H1 (cell line): Measurements from ENCODE around the gene TOMM40. TPM values are rescaled to one million over a fixed set of nuclear protein-coding genes. Genes with fewer than 3 reads are reported as not detected.

Experiments
- BACH1 ChIP-seq: IDR thresholded peaks from 2 replicates; pipeline ENCODE4 v1.6.1; 2012; ENCODE audit warnings: low read length, improper control_type of control experiment
- BCL11A ChIP-seq, 2 experiments: IDR thresholded peaks; one replicate each; pipeline ENCODE4 v1.6.1; 2011; ENCODE audit warnings: low read depth in 2 of 2, low read length in 2 of 2, mild to moderate bottlenecking in 2 of 2
- CBX5 ChIP-seq: fragments of 300-800, 300-1000 bp; sonication (generic); IDR thresholded peaks from 2 replicates; pipeline ENCODE4 v1.7.1; 2016; ENCODE audit warnings: antibody characterized with exemption, low read length, low read depth
- CEBPB ChIP-seq: IDR thresholded peaks from 2 replicates; pipeline ENCODE4 v1.6.1; 2012; ENCODE audit warnings: low read depth, low read length
- CHD1 ChIP-seq: IDR thresholded peaks from 2 replicates; pipeline ENCODE4 v1.6.1; 2012; ENCODE audit warnings: low read depth, low read length, improper control_type of control experiment
- CHD2 ChIP-seq: IDR thresholded peaks from 2 replicates; pipeline ENCODE4 v1.6.1; 2012; ENCODE audit warnings: low read length, improper control_type of control experiment
- CTBP2 ChIP-seq: IDR thresholded peaks from 2 replicates; pipeline ENCODE4 v1.7.0; 2011; ENCODE audit warnings: borderline replicate concordance, mild to moderate bottlenecking, moderate library complexity, mixed read lengths, low read length; ENCODE audit not compliant: insufficient read depth, insufficient read length
- FOSL1 ChIP-seq: IDR thresholded peaks from 2 replicates; pipeline ENCODE4 v1.6.1; 2011; ENCODE audit warnings: mild to moderate bottlenecking, low read depth, low read length, moderate library complexity; ENCODE audit not compliant: insufficient read depth
- HDAC6 ChIP-seq: IDR thresholded peaks from one replicate; pipeline ENCODE4 v1.7.1; 2012; ENCODE audit warnings: low read depth, mild to moderate bottlenecking, inconsistent platforms, low read length, moderate library complexity
- KDM1A ChIP-seq: fragments of 200-600, 300-600 bp; sonication (generic); IDR thresholded peaks from 2 replicates; pipeline ENCODE4 v1.7.1; 2016; ENCODE audit warnings: mild to moderate bottlenecking, low read length, borderline replicate concordance
- KDM5A ChIP-seq: fragments of 200-600 bp; IDR thresholded peaks from 2 replicates; pipeline ENCODE4 v1.7.1; 2012; ENCODE audit warnings: mild to moderate bottlenecking, low read length, inconsistent platforms, mixed read lengths
- PHF8 ChIP-seq: fragments of 200-600 bp; sonication (generic); conservative IDR thresholded peaks from 2 replicates; pipeline ENCODE4 v1.7.1; 2012; ENCODE audit warnings: low read depth, mild to moderate bottlenecking, inconsistent platforms, low read length, moderate library complexity
- POLR2A ChIP-seq, 2 experiments: IDR thresholded peaks; 1 replicate in 1 of 2; 2 replicates in 1 of 2; pipeline ENCODE4 v1.6.1; 2011; ENCODE audit warnings: low read depth in 2 of 2, low read length in 2 of 2, mild to moderate bottlenecking in 2 of 2; ENCODE audit errors: control extremely low read depth in 1 of 2
- RAD21 ChIP-seq, 2 experiments: IDR thresholded peaks in 1 of 2; conservative IDR thresholded peaks in 1 of 2; 2 replicates each; pipeline ENCODE4 v1.6.1; 2011; ENCODE audit warnings: low read depth in 2 of 2, low read length in 2 of 2, improper control_type of control experiment in 1 of 2, inconsistent platforms in 1 of 2, mild to moderate bottlenecking in 1 of 2, moderate library complexity in 1 of 2
- RXRA ChIP-seq: IDR thresholded peaks from 2 replicates; pipeline ENCODE4 v1.6.1; 2011; ENCODE audit warnings: low read depth, mild to moderate bottlenecking, low read length, moderate library complexity; ENCODE audit not compliant: insufficient read depth
- SIN3A ChIP-seq, 2 experiments: IDR thresholded peaks in 1 of 2; conservative IDR thresholded peaks in 1 of 2; 2 replicates each; pipeline ENCODE4 v1.6.1; 2011 to 2012; ENCODE audit warnings: low read length in 2 of 2, improper control_type of control experiment in 1 of 2, low read depth in 1 of 2, mild to moderate bottlenecking in 1 of 2
- SIRT6 ChIP-seq: IDR thresholded peaks from one replicate; pipeline ENCODE4 v1.7.1; 2012; ENCODE audit warnings: low read length, inconsistent platforms
- SIX5 ChIP-seq: IDR thresholded peaks from 2 replicates; pipeline ENCODE4 v1.6.1; 2011; ENCODE audit warnings: mild to moderate bottlenecking, low read depth, low read length
- SP2 ChIP-seq: IDR thresholded peaks from 2 replicates; pipeline ENCODE4 v1.6.1; 2012; ENCODE audit warnings: mild to moderate bottlenecking, low read length, inconsistent platforms
- TEAD4 ChIP-seq: IDR thresholded peaks from 2 replicates; pipeline ENCODE4 v1.6.1; 2012; ENCODE audit warnings: low read depth, low read length, inconsistent platforms, mixed read lengths
- YY1 ChIP-seq: IDR thresholded peaks from 2 replicates; pipeline ENCODE4 v1.6.1; 2011; ENCODE audit warnings: low read depth, mild to moderate bottlenecking, low read length
- polyA plus RNA-seq, 7 experiments: library from polyadenylated mRNA; depleted of rRNA in 3 of 7; stranded (reverse) in 5 of 7; unstranded in 2 of 7; fragments of >200 nt in 5 of 7; fragments of 200-250 nt in 2 of 7; gene quantifications; 1 replicate in 5 of 7; 2 replicates in 1 of 7; 4 replicates in 1 of 7; pipeline versions ENCODE4 v1.2.1 to v1.2.3, GENCODE V29; 2011 to 2013; ENCODE audit warnings: missing spikeins in 2 of 7, mixed read lengths in 2 of 7
- total RNA-seq: library from RNA; stranded (reverse); fragmentation: NEBNext Ultra II Directional; extraction: Animal tissue kit (Norgen Biotek cat#: 25700); gene quantifications from 2 replicates; pipeline ENCODE4 v1.2.1, GENCODE V29; 2021
- TF ChIP-seq, protein P1 (sequence below): IDR thresholded peaks from 2 replicates; pipeline ENCODE4 v1.6.1; 2011; ENCODE audit warnings: low read length, improper control_type of control experiment
- TF ChIP-seq, protein P2 (sequence below): IDR thresholded peaks from 2 replicates; pipeline ENCODE4 v1.6.1; 2011; ENCODE audit warnings: low read depth, mild to moderate bottlenecking, low read length; ENCODE audit not compliant: insufficient read depth

Gene TOMM40
- total and polyA plus RNA-seq, 2 of the 8 experiments (the other 6 are each of a cell fraction or from before 2014, with no cell fraction given): 154 to 179 TPM

- TF ChIP-seq CHD2 (peak; percentile 73), PHF8 (peak; percentile 88), TEAD4 (no peak), SIX5 (no peak), POLR2A (IDR thresholded peaks at IDR 0.05; ENCODE audit: control extremely low read depth in 1 of 2, low read depth in 2 of 2, low read length in 2 of 2) (peak; percentile 34 to 77), SIRT6 (no peak), BACH1 (no peak), KDM5A (peak; percentile 27; the same call in 1 of the 2 replicates), CBX5 (no peak), CHD1 (no peak), SIN3A (conservative IDR thresholded peaks at IDR 0.05 in 1 of 2, IDR thresholded peaks at IDR 0.05 in 1 of 2; ENCODE audit: low read depth in 1 of 2, low read length in 2 of 2) (peak; percentile 12 to 85; a peak in 2 of 4 replicates), HDAC6 (no peak), KDM1A (no peak), BCL11A (IDR thresholded peaks at IDR 0.05; ENCODE audit: low read depth in 2 of 2, low read length in 2 of 2) (no peak), CTBP2 (no peak), FOSL1 (no peak), SP2 (peak; percentile 76; the same call in 1 of the 2 replicates), RAD21 (IDR thresholded peaks at IDR 0.05 in 1 of 2, conservative IDR thresholded peaks at IDR 0.05 in 1 of 2; ENCODE audit: low read depth in 2 of 2, low read length in 2 of 2) (no peak), CEBPB (no peak), YY1 (no peak), RXRA (no peak)
- TF ChIP-seq, protein P1, sequence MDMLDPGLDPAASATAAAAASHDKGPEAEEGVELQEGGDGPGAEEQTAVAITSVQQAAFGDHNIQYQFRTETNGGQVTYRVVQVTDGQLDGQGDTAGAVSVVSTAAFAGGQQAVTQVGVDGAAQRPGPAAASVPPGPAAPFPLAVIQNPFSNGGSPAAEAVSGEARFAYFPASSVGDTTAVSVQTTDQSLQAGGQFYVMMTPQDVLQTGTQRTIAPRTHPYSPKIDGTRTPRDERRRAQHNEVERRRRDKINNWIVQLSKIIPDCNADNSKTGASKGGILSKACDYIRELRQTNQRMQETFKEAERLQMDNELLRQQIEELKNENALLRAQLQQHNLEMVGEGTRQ: no peak
- TF ChIP-seq, protein P2, sequence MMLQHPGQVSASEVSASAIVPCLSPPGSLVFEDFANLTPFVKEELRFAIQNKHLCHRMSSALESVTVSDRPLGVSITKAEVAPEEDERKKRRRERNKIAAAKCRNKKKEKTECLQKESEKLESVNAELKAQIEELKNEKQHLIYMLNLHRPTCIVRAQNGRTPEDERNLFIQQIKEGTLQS: no peak
Measured at GRCh38 chr19:44891016-44891882, at the start of gene TOMM40 (continued).
